ENCODE results near the gene GSG1. TPM values are rescaled to one million over a fixed set of nuclear protein-coding genes. Genes with fewer than 3 reads are reported as not detected.
A peak's percentile ranks its signal among the peaks of the same experiment; 100 is the strongest.

GSG1 gene
- total RNA-seq, 1 donor from 2014 or later: not detected

- no peak for TF ChIP-seq CTCF (IDR thresholded peaks at IDR 0.05; ENCODE audit: unreplicated experiment)
- H3K4me1 Mint-ChIP-seq: peaks cover 9% of the 10 kb centered on the region
- no peak for DNase-seq (ENCODE audit: low spot score in 2 of 2, unreplicated experiment in 2 of 2)
- H3K27ac Mint-ChIP-seq: no peak overlapping the region
- no peaks in the 10 kb centered on the region for H3K27me3 Mint-ChIP-seq (ENCODE audit: low read depth)
- peaks cover 20% of the 10 kb centered on the region for H3K36me3 Mint-ChIP-seq
- no peak overlapping the region for H3K4me3 Mint-ChIP-seq
- peaks cover 16% of the 10 kb centered on the region for H3K9me3 Mint-ChIP-seq
Measured at GRCh38 chr12:13052421-13052820, 51.0 kb downstream of the GSG1 start.

DNA sequence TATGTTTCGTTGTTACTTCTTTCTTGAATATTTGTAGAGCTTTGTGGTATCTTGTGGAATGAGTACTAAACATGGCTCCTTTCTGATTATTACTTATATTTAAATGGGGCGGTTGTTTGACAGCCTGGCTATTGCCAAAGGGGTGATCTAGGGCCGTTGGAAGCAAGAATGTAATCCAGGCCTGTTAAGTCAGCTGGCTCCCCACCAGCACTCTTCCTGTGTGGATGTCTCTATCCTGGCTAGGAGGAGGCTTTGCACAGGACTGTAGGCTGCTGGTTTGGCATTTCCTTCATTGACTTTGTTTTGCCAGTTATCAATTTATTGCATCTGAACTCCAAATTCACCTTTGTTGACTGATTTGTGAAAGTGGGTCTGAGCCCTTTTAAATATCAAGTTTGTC, 53.7 kb downstream of the GSG1 start:
- no peak for DNase-seq (ENCODE audit: low spot score in 2 of 2, unreplicated experiment in 2 of 2)
- Mint-ChIP-seq H3K9me3 (peaks cover 16% of the 10 kb centered on the region), H3K4me3 (no peak overlapping the region), H3K27me3 (ENCODE audit: low read depth) (no peaks in the 10 kb centered on the region), H3K27ac (no peak overlapping the region), H3K36me3 (peaks cover 10% of the 10 kb centered on the region), H3K4me1 (peaks cover 17% of the 10 kb centered on the region)
- no peak for TF ChIP-seq CTCF (IDR thresholded peaks at IDR 0.05; ENCODE audit: unreplicated experiment)

- DNase-seq (ENCODE audit: low spot score in 2 of 2, unreplicated experiment in 2 of 2): no peak
- Mint-ChIP-seq H3K4me3 (no peak overlapping the region), H3K4me1 (peaks cover 28% of the 10 kb centered on the region), H3K27ac (no peak overlapping the region), H3K36me3 (no peaks in the 10 kb centered on the region), H3K27me3 (ENCODE audit: low read depth) (no peaks in the 10 kb centered on the region), H3K9me3 (no peaks in the 10 kb centered on the region)
- no peak for TF ChIP-seq CTCF (IDR thresholded peaks at IDR 0.05; ENCODE audit: unreplicated experiment)
Measured at GRCh38 chr12:13046964-13047363, 56.5 kb downstream of the GSG1 start.

DNA sequence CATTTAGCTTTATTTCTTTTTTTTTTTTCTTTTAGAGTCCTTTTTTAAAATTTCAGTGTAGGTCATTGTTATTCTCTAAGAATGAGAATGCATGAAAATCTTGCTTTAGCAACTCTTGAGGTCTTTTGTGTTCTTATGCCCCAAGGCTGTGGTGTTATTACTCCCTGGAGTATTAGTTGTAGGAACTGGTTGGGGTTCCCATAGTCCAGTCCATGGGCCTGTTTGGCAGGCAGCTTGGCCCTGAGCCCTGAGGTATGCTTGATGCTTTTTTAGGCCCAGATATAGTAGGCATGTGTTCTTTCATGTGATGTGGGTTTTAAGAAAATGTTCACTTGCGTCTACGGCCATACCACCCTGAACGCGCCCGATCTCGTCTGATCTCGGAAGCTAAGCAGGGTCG, 57.7 kb downstream of the GSG1 start:
- Mint-ChIP-seq H3K27me3 (ENCODE audit: low read depth) (no peaks in the 10 kb centered on the region), H3K4me3 (peak overlapping the region; percentile 75), H3K27ac (no peak overlapping the region), H3K9me3 (no peaks in the 10 kb centered on the region), H3K36me3 (no peaks in the 10 kb centered on the region), H3K4me1 (peaks cover 30% of the 10 kb centered on the region)
- DNase-seq (ENCODE audit: low spot score in 2 of 2, unreplicated experiment in 2 of 2): no peak
- TF ChIP-seq CTCF (IDR thresholded peaks at IDR 0.05; ENCODE audit: unreplicated experiment): no peak

DNA sequence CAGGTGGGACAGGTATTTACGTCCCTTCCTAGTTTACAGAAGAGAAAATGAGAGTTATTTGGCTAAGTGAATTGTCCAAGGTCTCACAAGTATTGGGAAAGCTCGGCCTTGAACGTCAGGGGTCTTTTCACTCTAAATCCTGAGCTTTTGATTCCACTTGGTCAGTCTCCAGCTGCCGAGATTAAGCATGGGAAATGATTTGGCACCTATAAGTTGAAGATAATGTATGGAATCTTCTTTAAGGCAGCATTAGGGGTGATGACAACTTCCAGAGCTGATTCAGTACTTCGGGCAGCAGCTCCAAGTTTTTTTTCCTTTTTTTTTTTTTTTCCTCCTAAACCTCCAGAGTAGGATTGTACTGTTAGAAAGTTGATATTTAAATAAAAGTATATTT, 58.6 kb downstream of the GSG1 start:
- no peaks in the 10 kb centered on the region for H3K36me3 Mint-ChIP-seq
- no peaks in the 10 kb centered on the region for H3K9me3 Mint-ChIP-seq
- no peak overlapping the region for H3K27ac Mint-ChIP-seq
- no peak for TF ChIP-seq CTCF (IDR thresholded peaks at IDR 0.05; ENCODE audit: unreplicated experiment)
- peaks cover 36% of the 10 kb centered on the region for H3K4me1 Mint-ChIP-seq
- peak overlapping the region; percentile 75 for H3K4me3 Mint-ChIP-seq
- no peaks in the 10 kb centered on the region for H3K27me3 Mint-ChIP-seq (ENCODE audit: low read depth)
- no peak for DNase-seq (ENCODE audit: low spot score in 2 of 2, unreplicated experiment in 2 of 2)
